H9 (cell line): Measurements from ENCODE around the gene PDE6H. TPM values are rescaled to one million over a fixed set of nuclear protein-coding genes. Genes with fewer than 3 reads are reported as not detected.

Experiments used
- DNase-seq: peaks from one replicate; pipeline ENCODE4 v3.0.0-alpha.2; 2017
- H2AFZ ChIP-seq: one replicate; pipeline ENCODE4 v1.6.1; 2013; ENCODE audit warnings: mild to moderate bottlenecking, low read length, control low read depth, moderate library complexity
- H2AK5ac ChIP-seq: 2 replicates; pipeline ENCODE4 v1.6.1; 2013; ENCODE audit warnings: low read length, control low read depth, mixed read lengths; ENCODE audit not compliant: insufficient read length
- H2BK120ac ChIP-seq: one replicate; pipeline ENCODE4 v1.6.1; 2013; ENCODE audit warnings: low read depth, mild to moderate bottlenecking, low read length, control low read depth, inconsistent platforms; ENCODE audit not compliant: poor library complexity, severe bottlenecking
- H2BK12ac ChIP-seq: 2 replicates; pipeline ENCODE4 v1.6.1; 2013; ENCODE audit warnings: low read length, control low read depth, mixed read lengths, low read depth; ENCODE audit not compliant: insufficient read length
- H2BK15ac ChIP-seq: 2 replicates; pipeline ENCODE4 v1.6.1; 2013; ENCODE audit warnings: low read depth, low read length, control low read depth
- H2BK20ac ChIP-seq: one replicate; pipeline ENCODE4 v1.6.1; 2013; ENCODE audit warnings: low read depth, mild to moderate bottlenecking, low read length, control low read depth, inconsistent platforms; ENCODE audit not compliant: poor library complexity, severe bottlenecking
- H2BK5ac ChIP-seq: 2 replicates; pipeline ENCODE4 v1.6.1; 2013; ENCODE audit warnings: low read length, control low read depth, mixed read lengths; ENCODE audit not compliant: insufficient read length
- H3K14ac ChIP-seq: 2 replicates; pipeline ENCODE4 v1.6.1; 2013; ENCODE audit warnings: low read length, control low read depth; ENCODE audit not compliant: insufficient read depth
- H3K18ac ChIP-seq: 2 replicates; pipeline ENCODE4 v1.6.1; 2013; ENCODE audit warnings: low read depth, mild to moderate bottlenecking, mixed read lengths, low read length, control low read depth; ENCODE audit not compliant: insufficient read length
- H3K23ac ChIP-seq: 2 replicates; pipeline ENCODE4 v1.6.1; 2013; ENCODE audit warnings: low read length, control low read depth, mixed read lengths, low read depth; ENCODE audit not compliant: insufficient read length
- H3K23me2 ChIP-seq: 2 replicates; pipeline ENCODE4 v1.6.1; 2013; ENCODE audit warnings: low read depth, mild to moderate bottlenecking, mixed read lengths, low read length, control low read depth; ENCODE audit not compliant: insufficient read length, poor library complexity, severe bottlenecking
- H3K27ac ChIP-seq: 2 replicates; pipeline ENCODE4 v1.5.1; 2013; ENCODE audit warnings: low read length, control low read depth, mixed read lengths, low read depth; ENCODE audit not compliant: insufficient read length
- H3K27me3 ChIP-seq: 2 replicates; pipeline ENCODE4 v1.6.1; 2013; ENCODE audit warnings: low read length, control low read depth, inconsistent platforms; ENCODE audit not compliant: insufficient read depth
- H3K4ac ChIP-seq: 2 replicates; pipeline ENCODE4 v1.6.1; 2013; ENCODE audit warnings: low read depth, mild to moderate bottlenecking, control low read depth, inconsistent platforms, low read length, moderate library complexity
- H3K4me1 ChIP-seq: 2 replicates; pipeline ENCODE4 v1.6.1; 2013; ENCODE audit warnings: low read length, control low read depth, inconsistent platforms; ENCODE audit not compliant: insufficient read depth
- H3K4me2 ChIP-seq: 2 replicates; pipeline ENCODE4 v1.6.1; 2013; ENCODE audit warnings: low read length, control low read depth, mixed read lengths; ENCODE audit not compliant: insufficient read length, insufficient read depth
- H3K56ac ChIP-seq: 2 replicates; pipeline ENCODE4 v1.6.1; 2013; ENCODE audit warnings: low read depth, mild to moderate bottlenecking, mixed read lengths, low read length, control low read depth; ENCODE audit not compliant: insufficient read length
- H3K79me1 ChIP-seq: 2 replicates; pipeline ENCODE4 v1.6.1; 2013; ENCODE audit warnings: low read depth, mild to moderate bottlenecking, moderate library complexity, low read length, control low read depth, inconsistent platforms; ENCODE audit not compliant: insufficient read depth, poor library complexity, severe bottlenecking
- H3K79me2 ChIP-seq: 2 replicates; pipeline ENCODE4 v1.6.1; 2013; ENCODE audit warnings: low read length, control low read depth, inconsistent platforms; ENCODE audit not compliant: insufficient read depth
- H3K9ac ChIP-seq: 2 replicates; pipeline ENCODE4 v1.6.1; 2013; ENCODE audit warnings: low read length, control low read depth, mixed read lengths; ENCODE audit not compliant: insufficient read length; ENCODE audit errors: extremely low read depth
- H3K9me3 ChIP-seq: one replicate; pipeline ENCODE4 v1.6.1; 2013; ENCODE audit warnings: low read depth, low read length, inconsistent platforms; ENCODE audit not compliant: control insufficient read depth
- H3T11ph ChIP-seq: one replicate; pipeline ENCODE4 v1.6.1; 2013; ENCODE audit warnings: mild to moderate bottlenecking, low read length, control low read depth, inconsistent platforms
- H4K20me1 ChIP-seq: one replicate; pipeline ENCODE4 v1.6.1; 2013; ENCODE audit not compliant: control insufficient read depth, insufficient read length, insufficient read depth
- H4K5ac ChIP-seq: 2 replicates; pipeline ENCODE4 v1.6.1; 2013; ENCODE audit warnings: low read depth, mild to moderate bottlenecking, mixed read lengths, low read length, control low read depth; ENCODE audit not compliant: insufficient read length
- H4K8ac ChIP-seq: replicated peaks from 2 replicates; pipeline ENCODE4 v1.6.1; 2013; ENCODE audit warnings: low read length, control low read depth, mixed read lengths, low read depth; ENCODE audit not compliant: insufficient read length
- H4K91ac ChIP-seq: 2 replicates; pipeline ENCODE4 v1.6.1; 2013; ENCODE audit warnings: low read depth, mild to moderate bottlenecking, moderate library complexity, mixed read lengths, low read length, control low read depth; ENCODE audit not compliant: insufficient read length
- H3K27ac Mint-ChIP-seq, 3 experiments: 2 replicates in 2 of 3; 3 replicates in 1 of 3; pipeline ENCODE4 v1.8.0; 2020 to 2021; ENCODE audit warnings: mixed read lengths in 3 of 3, mild to moderate bottlenecking in 1 of 3, moderate library complexity in 1 of 3
- H3K27me3 Mint-ChIP-seq: 2 replicates; pipeline ENCODE4 v1.8.0; 2021; ENCODE audit warnings: low read depth, mild to moderate bottlenecking, moderate library complexity, mixed read lengths
- H3K36me3 Mint-ChIP-seq, 3 experiments: 2 replicates in 2 of 3; 3 replicates in 1 of 3; pipeline ENCODE4 v1.8.0; 2020 to 2021; ENCODE audit warnings: low read depth in 3 of 3, mixed read lengths in 3 of 3; ENCODE audit not compliant: insufficient read depth in 1 of 3
- H3K4me1 Mint-ChIP-seq, 2 experiments: 2 replicates each; pipeline ENCODE4 v1.8.0; 2020; ENCODE audit warnings: mixed read lengths in 2 of 2
- H3K4me3 Mint-ChIP-seq, 2 experiments: 2 replicates in 1 of 2; 3 replicates in 1 of 2; pipeline ENCODE4 v1.8.0; 2020 to 2021; ENCODE audit warnings: mild to moderate bottlenecking in 2 of 2, mixed read lengths in 2 of 2, moderate library complexity in 1 of 2
- H3K9me3 Mint-ChIP-seq, 2 experiments: 2 replicates in 1 of 2; 3 replicates in 1 of 2; pipeline ENCODE4 v1.8.0; 2020; ENCODE audit warnings: mild to moderate bottlenecking in 2 of 2, mixed read lengths in 2 of 2, moderate library complexity in 1 of 2
- WGBS: extraction: QIAGEN DNeasy Blood & Tissue Kit; methylation state at CpG from one replicate; pipeline ENCODE4 v1.1.7; 2013; ENCODE audit warnings: missing lambda C conversion rate, low lambda C conversion rate, mixed read lengths; ENCODE audit not compliant: insufficient read length; ENCODE audit errors: extremely low coverage; 5-methylcytosine and 5-hydroxymethylcytosine counted together
- total RNA-seq: library from RNA; stranded (reverse); gene quantifications from 2 replicates; pipeline ENCODE4 v1.2.1, GENCODE V29; 2021
- TF ChIP-seq, protein P1 (sequence below): fragments of 200-600 bp; sonication (generic); conservative IDR thresholded peaks from 3 replicates; pipeline ENCODE4 v1.8.0; 2021; ENCODE audit warnings: antibody characterized with exemption, mild to moderate bottlenecking

Gene PDE6H
- total RNA-seq, 1 experiment from 2014 or later: not detected

DNA sequence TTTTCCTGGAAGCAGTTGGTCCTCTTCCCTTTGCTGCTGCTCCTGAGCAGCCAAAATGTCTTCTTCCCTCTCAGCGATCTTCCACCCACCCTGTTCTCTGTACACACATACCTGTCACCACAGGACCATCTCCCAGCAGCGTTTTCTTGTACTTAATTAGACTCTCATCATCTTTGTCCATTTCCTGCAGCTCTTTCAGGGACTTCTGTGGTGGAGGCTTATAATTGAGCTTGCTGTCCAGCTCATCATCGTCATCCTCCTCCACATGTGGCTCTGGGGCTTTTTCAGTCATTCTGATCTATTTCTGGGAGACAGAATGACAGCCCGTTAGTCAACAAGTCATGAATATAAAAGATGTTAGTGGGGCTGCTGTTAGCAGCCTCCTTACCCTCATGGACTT is 22.4 kb upstream of the PDE6H start:
- H3K14ac ChIP-seq: no peak overlapping the region
- peaks cover 10 to 13% of the 10 kb centered on the region in 2 experiments for H3K4me1 Mint-ChIP-seq
- no peak overlapping the region for H2BK20ac ChIP-seq
- no peak overlapping the region for H2AK5ac ChIP-seq
- no peak overlapping the region for H2BK12ac ChIP-seq
- TF ChIP-seq, protein P1, sequence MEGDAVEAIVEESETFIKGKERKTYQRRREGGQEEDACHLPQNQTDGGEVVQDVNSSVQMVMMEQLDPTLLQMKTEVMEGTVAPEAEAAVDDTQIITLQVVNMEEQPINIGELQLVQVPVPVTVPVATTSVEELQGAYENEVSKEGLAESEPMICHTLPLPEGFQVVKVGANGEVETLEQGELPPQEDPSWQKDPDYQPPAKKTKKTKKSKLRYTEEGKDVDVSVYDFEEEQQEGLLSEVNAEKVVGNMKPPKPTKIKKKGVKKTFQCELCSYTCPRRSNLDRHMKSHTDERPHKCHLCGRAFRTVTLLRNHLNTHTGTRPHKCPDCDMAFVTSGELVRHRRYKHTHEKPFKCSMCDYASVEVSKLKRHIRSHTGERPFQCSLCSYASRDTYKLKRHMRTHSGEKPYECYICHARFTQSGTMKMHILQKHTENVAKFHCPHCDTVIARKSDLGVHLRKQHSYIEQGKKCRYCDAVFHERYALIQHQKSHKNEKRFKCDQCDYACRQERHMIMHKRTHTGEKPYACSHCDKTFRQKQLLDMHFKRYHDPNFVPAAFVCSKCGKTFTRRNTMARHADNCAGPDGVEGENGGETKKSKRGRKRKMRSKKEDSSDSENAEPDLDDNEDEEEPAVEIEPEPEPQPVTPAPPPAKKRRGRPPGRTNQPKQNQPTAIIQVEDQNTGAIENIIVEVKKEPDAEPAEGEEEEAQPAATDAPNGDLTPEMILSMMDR: no peak
- no peak overlapping the region for H4K91ac ChIP-seq
- H3K4ac ChIP-seq: no peak overlapping the region
- H3K27ac Mint-ChIP-seq: no peak overlapping the region
- no peaks in the 10 kb centered on the region for H3K23me2 ChIP-seq
- no peak overlapping the region for H4K5ac ChIP-seq
- H3T11ph ChIP-seq: no peak overlapping the region
- H3K56ac ChIP-seq: no peak overlapping the region
- no peaks in the 10 kb centered on the region for H4K20me1 ChIP-seq
- no peaks in the 10 kb centered on the region; the same call in 1 of the 2 replicates for H3K27me3 Mint-ChIP-seq
- H3K23ac ChIP-seq: no peak overlapping the region
- no peak overlapping the region for H3K4me2 ChIP-seq
- no peak overlapping the region for H3K27ac ChIP-seq
- no peak overlapping the region for H2BK120ac ChIP-seq
- no peak overlapping the region for H3K9ac ChIP-seq
- no peaks in the 10 kb centered on the region for H3K79me2 ChIP-seq
- no peaks in the 10 kb centered on the region for H3K9me3 Mint-ChIP-seq
- H2BK15ac ChIP-seq: no peak overlapping the region
- no peak overlapping the region for H2BK5ac ChIP-seq
- WGBS: no CpG with 5 or more reads among the region's 4 CpGs
- H3K4me3 Mint-ChIP-seq: no peak overlapping the region
- no peaks in the 10 kb centered on the region for H3K27me3 ChIP-seq
- no peak overlapping the region for H4K8ac ChIP-seq
- no peaks in the 10 kb centered on the region for H3K79me1 ChIP-seq
- H3K9me3 ChIP-seq: no peaks in the 10 kb centered on the region
- H3K36me3 Mint-ChIP-seq: no peaks in the 10 kb centered on the region
- H3K4me1 ChIP-seq: peaks cover 6% of the 10 kb centered on the region; the same call in 1 of the 2 replicates
- no peak overlapping the region for H3K18ac ChIP-seq
- H2AFZ ChIP-seq: no peak overlapping the region
- no peak for DNase-seq
